WTC11 (cell line): ENCODE data around the gene LTBP1.

ENCODE experiments used
- SMAD4 ChIP-seq: sonication (generic); formaldehyde crosslinking; IDR thresholded peaks from 2 replicates; pipeline ENCODE4 v1.8.0; 2022; ENCODE audit warnings: mild to moderate bottlenecking, missing genetic modification reagents
- TF ChIP-seq, protein P1 (sequence below): fragments of 200-600 bp; IDR thresholded peaks from 2 replicates; pipeline ENCODE4 v1.8.0; 2022; ENCODE audit warnings: antibody characterized with exemption

DNA sequence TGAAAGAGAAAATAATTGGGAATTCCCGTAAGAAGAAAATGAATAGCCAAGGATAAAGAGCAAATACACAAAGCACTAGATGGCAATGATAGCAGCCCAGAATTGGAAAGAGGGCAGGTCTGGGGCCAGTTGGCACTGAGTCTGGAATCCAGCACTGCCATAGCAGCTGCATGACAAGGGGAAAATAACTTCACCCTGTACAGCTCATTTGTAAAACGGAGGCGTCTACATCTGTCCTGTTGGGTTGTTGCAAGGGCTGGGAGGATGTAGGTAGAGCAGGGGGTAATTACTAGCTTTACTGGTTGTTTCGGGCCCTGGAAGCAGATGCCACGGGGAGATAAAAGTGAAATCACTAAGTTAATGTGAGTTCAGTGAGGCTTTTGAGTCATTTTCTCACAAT, 419.7 kb downstream of the LTBP1 start:
- TF ChIP-seq, protein P1, sequence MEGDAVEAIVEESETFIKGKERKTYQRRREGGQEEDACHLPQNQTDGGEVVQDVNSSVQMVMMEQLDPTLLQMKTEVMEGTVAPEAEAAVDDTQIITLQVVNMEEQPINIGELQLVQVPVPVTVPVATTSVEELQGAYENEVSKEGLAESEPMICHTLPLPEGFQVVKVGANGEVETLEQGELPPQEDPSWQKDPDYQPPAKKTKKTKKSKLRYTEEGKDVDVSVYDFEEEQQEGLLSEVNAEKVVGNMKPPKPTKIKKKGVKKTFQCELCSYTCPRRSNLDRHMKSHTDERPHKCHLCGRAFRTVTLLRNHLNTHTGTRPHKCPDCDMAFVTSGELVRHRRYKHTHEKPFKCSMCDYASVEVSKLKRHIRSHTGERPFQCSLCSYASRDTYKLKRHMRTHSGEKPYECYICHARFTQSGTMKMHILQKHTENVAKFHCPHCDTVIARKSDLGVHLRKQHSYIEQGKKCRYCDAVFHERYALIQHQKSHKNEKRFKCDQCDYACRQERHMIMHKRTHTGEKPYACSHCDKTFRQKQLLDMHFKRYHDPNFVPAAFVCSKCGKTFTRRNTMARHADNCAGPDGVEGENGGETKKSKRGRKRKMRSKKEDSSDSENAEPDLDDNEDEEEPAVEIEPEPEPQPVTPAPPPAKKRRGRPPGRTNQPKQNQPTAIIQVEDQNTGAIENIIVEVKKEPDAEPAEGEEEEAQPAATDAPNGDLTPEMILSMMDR = no peak
- TF ChIP-seq SMAD4 (CRISPR knock-in tag) = no peak
